GM21786 (cell line): ENCODE results near the gene PWWP2B.
"Not testable (repeated sequence)": the region's sequence is repeated elsewhere in the genome, so short reads cannot be mapped to it uniquely, and the experiment has no call there.

Experiments used
- ATAC-seq: cut with Tn5 transposase; IDR thresholded peaks from one replicate; pipeline ENCODE4 v1.9.1; 2021; ENCODE audit not compliant: unreplicated experiment

PWWP2B gene

DNA sequence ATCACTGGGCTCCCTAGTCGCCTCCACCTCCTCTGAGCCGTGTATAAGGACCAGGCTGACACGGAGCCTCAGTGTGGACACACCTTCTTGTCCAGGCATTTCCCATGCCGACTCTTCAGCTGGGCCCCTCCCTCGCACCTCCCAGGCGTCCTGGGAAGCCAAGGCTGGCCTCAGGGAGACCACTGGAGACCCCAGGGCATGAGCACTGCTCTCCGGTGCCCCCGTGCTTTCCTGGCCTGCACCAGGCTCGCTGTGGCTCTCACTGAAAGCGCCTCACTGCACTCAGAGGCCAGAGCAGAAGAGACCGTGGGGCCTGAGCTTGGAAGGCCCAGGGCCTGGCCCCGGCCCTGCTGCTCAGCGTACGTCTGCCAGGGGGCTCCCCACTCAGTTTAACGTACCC lies 33.6 kb upstream of the PWWP2B start:
- no peak for ATAC-seq

DNA sequence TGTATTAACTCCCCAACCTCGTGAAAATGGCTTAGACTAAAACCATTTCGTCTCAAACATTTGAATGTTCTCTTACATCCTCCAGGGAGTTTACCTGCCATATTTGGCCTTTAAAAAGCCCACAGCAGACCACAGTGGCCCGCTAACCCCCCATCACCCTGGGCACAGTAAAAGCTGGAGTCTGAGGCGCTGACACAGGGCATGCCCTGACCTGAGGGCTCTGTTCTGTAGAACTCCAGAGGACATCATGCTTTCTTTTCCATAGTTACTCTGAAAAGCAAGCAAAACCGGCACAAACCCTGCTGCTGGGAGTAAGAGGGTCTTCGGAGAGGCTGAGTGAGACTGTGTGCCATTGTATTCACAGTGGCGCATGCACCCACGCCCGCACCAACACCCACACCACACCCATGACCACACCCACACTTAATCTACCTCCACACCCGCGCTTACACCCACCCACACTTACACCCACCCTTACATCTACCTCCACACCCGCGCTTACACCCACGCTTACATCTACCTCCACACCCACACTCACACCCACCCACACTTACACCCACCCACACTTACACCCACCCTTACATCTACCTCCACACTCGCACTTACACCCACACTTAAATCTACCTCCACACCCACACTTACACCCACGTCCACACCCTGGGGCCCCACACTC lies 32.9 kb upstream of the PWWP2B start:
- ATAC-seq: no peak

DNA sequence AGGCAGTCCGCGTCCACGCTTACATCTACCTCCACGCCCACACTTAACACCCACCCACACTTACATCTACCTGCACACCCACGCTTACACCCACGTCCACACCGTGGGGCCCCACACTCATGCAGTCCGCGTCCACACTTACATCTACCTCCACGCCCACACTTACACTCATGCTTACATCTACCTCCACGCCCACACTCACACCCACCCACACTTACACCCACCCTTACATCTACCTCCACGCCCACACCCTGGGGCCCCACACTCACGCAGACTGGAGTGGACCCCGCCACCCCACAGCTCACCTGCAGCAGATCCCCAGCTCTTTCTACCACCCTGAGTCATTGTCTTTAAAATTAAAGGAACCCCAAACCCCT lies 32.4 kb upstream of the PWWP2B start:
- no peak for ATAC-seq

DNA sequence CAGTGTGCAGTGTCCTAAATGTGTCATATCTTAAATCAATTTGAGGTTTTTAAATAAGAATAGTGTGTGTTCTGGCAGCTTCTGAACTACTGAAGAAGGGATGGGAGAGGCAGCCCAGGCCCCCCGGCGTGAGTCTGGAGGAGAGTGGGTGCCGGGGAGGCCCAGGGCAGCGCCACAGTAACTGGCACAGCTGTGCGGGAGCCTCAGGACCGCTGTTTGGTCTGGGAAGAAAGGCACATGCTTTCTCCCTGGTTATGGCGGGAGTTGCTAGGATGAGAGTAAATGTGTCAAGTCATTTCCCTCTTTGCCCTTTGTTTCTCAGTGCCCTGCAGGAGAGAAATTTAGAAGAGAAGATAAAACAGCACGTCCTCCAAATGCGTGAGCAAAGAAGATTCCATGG lies 31.9 kb upstream of the PWWP2B start:
- ATAC-seq: no peak

DNA sequence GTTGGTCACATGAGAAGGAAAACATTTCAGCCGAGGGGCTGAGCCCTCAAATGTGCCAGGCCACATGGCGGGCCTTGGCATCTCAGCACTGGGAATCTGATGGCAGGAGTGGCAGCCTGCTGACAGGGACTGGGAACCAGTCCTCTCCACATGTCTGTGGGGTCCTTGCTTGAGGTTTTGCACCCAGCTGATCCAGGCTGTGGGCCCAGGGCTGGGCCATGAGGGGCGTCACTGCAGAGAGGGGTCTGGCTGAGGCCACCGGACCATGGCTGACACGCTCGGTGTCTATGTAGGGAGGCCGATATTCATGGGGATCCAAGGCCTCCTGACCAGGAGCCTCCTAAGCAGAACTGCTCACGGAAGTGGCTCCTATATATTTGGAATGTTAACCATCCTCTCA lies 31.0 kb upstream of the PWWP2B start:
- no peak for ATAC-seq

DNA sequence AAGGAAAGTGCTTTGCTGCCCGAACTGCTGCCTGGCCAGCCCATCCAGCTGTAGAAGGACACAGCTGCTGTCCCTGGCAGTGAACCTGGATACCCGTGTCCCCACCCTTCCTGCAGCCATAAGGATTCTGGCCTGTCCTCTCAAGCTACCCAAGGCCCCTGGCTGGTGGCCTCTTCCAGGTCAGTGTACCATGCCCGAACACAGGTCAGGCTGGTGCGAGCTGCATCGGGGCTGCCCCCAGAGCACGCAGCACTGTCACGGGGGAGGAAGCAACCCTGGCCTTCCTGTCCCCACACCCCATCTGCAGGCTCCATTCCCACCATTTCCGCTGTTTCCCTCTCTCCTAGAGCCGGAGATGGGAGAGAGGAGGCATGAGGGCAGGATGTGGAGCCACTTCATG lies 30.5 kb upstream of the PWWP2B start:
- no peak for ATAC-seq

DNA sequence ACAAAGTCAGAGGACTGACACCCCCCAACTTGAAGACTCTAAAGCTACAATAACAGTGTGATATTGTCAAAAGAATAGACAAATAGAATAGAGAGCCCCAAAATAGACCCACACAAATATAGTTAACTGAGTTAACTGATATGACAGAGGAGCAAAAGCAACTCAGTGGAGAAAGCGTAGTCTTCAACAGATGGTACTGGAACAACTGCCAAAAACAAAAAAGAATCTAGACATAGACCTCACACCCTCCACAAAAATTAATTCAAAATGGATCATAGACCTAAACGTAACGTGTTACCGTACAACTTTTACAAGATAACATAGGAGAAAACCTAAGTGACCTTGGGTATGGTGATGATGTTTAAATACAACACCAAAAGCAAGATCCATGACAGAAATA lies 28.6 kb upstream of the PWWP2B start:
- no peak for ATAC-seq

DNA sequence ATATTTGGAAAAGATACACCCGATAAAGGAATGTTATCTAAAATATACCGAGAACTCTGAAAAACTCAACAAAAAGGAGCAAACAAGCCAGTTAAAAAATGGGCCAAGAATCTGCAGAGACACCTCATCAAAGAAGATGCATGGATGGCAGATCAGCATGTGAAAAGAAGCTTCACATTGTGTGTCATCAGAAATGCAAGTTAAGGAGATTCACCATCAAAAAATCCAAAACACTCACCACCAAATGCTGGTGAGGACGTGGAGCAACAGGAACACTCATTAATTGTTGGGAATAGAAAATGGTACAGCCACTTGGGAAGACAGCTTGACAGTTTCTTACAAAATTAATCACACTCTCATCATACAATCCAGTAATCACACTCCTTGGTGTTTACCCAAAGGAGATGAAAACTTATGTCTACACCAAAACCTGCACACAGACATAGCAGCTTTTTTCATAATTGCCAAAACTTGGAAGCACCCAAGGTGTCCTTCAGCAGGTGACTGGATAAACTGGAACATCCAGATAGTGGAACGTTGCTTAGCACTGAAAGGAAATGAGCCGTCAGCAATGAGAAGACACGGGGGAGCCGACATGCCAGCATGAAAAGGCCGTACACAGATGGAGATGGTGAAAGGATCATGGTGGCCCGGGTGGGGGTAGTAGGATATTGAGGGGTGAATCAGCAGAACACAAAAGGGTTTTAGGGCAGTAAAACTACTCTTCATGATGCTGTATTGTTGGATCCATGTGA lies 27.9 kb upstream of the PWWP2B start:
- no peak for ATAC-seq

DNA sequence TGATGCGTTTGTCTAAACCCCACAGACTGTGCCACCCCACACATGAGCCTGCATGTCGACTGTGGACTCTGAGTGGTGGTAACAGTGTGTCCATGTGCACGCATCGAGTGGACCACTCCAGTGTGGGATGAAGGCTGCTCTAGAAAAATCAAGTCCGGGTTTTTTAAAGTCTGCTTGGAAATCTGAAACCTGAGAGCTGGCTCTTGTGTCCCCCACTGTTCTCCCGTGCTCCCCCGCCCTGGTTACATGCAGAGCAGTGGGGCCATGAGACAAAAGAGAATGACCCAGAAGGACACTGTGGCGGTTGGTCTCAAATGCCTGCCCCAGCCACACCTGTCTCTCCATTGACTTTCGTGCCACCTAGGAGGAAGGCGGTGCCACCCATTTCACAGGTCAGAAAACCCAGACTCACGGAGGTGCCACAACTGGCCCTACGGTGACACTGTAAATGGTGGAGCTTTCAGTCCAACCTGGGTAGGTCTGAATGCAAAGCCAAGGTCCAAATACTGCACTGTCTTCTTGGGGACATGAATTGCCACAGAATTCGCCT lies 27.3 kb upstream of the PWWP2B start:
- no peak for ATAC-seq

DNA sequence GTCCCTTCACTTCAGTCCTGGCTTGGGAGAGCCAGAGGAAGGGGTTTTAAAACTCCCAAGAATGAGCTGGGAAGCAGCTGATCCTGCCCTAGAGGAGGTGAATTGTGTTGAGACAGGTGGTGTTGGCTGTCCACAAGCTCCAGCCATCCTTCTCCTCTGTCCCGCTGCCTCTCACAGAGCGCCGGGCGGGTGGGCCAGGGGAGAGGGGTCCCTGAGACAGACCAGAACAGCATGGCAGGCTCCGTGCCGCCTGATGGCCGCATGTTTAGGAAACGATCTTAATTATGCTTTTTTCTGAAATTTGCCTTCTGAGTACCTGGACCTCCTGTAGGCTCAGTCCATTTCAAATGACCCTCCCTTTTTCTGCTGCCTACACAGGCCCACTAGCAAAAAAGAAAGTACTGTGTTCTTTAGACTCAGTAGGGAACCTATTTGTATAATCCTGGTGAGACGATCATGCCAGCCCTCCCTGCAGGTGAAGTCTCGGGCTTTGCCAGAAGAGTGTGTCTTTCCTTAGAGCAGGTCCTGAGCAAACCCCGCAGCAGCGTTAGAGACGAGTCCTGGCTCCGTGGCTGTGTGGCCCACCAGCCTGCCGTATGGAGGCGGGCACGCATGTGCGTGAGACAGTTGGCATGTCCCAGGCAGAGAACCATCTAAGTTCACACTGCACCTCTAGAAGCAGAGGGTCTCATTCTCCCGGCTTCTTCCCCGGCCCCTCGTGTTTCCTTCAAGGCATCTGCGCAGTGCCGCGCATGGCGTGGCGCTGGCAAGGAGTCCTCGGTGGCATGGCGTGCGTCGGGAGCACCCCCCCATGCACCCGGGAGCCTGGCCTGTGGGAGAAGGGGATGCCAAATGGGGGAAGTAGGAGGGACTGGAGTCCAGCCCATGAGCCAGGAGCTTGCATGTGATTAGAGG lies 26.3 kb upstream of the PWWP2B start:
- ATAC-seq: no peak

DNA sequence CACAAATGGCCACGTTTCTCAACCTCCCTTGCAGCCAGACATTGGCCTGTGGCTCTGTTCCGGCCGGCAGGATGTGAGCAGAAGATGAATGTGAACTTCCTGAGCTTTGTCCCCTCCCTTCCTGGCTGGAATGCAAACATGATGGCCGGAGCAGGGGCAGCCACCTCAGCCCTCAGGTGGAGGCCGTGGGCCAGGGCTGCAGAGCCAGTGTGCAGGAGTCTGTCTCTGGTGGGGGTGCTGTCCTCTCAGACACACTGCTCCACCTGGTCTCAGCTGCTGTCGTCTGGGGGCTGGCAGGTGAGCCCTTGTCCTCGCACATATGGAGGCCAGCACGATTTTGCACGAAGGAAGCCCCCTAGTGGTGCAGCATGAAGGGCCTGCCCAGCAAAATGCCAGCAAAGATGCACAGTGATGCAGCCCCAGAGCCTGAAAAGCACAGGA lies 25.3 kb upstream of the PWWP2B start:
- no peak for ATAC-seq

DNA sequence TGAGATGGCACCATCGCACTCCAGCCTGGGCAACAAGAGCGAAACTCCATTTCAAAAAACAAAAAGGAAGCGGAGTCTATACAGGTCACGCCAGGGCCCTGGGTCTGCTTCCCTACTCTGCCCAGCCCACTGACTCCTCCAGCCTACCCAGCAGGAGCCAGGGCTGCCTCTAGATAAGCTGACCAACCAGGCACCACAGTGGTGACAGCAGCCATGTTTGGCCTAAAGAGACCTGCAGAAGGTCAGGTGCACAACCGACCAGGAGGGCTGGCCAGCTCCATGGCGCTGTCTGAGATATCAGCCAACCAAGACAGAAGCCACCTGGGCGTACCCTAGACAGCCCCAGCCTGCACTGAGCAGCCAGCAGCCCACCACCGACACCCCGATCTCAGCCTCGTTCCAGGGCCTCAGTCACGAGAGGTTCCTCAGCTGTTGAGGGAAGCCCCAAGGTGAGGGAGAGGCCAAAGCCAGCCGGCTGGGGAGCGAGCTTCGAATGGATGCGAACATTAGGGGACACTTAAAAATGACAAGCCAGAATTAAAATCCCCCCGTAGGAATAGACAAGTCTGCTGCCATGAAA lies 24.4 kb upstream of the PWWP2B start:
- no peak for ATAC-seq

DNA sequence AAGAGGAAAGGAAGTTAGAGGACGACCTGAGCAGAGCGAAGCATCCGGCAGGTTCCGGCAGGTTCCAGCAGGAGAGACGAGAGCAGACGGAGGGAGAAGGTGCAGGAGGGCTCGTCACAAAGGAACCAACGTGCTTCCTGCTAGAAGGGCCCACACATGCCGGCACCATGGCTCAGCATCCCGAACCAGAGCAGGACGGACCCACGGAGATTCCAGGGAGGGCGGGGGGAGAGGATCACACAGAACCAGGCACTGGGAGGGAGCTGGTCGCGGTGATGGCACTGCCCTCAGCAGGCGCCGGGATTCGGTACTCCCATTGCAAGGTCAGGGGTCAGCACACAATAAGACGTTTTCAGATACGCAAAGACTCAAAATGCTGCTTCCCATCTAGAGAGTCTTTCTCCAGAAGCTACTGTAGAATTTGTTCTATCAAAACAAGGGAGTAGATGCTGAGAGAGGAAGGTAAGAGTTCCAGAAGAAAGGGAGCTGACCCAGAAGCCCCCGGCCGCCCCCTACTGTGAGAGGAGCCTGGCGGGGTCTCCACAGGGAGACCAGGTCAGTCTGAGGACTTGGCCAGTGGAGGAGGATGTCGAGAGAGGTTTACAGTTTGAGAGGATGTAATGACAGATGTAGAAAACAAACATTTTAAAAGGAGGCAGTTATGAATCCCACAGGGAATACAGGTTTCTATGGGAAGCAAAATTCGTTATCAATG lies 23.6 kb upstream of the PWWP2B start:
- ATAC-seq: no peak

DNA sequence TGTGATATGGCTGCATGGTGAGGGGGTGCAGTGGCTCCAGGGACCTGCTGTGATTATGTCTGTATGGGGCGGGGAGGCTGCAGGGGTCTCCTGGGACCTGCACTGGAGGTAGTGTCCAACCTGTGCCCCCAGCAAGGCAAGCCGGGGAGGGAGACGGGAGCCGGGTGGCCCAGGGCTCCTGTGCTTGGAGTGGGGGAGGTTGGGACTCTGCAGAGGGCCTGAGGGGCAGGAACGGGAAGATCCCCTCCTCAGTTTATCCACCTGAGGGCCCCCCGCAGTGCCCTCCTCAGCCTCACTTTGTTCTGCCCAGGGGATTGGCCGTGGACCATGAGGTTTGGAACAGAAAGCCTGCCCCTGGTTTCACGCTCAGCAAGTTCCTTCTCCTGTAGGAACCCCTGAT lies 22.8 kb upstream of the PWWP2B start:
- ATAC-seq: no peak

DNA sequence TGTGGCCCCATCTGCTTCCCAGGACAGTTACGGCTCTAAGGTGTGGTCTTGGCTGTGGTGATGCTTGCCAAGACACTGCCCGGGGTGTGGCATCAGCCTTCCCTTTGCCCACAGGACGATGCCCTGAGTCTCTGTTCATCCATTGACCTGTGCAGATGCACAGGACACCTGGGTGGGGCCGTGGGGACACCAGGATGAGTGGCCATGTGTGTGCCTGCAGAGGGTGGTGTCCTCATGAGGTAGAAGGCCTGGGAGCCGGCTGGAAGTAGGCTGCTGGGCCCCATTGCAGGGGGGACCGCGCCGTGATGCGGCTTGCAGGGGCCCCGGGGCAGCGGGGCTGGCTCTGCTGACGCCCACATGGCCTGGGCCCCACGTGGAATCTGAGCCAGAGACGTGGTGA lies 22.4 kb upstream of the PWWP2B start:
- ATAC-seq: no peak

DNA sequence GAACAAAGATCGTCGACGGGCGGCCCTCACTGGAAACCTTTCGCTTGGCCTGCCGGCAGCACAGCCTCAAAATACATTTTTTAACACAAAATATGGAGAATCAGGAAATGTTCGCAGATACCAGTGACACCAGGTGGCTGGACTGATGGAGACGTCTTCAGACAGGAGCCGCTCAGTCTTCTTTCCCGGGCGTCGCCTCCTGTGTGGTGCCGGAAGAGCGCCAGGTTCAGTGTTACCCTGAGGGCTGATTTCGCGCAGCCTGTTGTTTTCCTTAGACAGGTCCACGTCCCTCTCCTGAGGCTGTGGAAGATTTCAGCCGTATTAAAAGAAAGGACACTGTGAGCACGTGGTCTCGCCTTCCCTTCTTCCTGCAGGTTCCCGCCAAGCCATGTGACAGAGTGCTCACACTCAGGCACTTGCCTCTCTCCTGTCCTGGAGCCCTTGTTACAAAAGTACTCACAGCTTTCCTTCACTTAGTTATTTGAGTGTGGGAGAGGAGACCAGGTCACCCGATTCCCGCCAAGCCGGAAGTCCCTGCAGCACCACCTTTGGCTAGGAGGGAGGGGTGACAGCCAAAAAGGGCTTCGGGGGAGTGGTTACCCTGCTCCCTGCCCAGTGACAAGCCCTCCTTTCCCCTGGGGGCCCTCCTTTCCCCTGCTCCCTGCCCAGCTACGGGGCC lies 21.7 kb upstream of the PWWP2B start:
- no peak for ATAC-seq

DNA sequence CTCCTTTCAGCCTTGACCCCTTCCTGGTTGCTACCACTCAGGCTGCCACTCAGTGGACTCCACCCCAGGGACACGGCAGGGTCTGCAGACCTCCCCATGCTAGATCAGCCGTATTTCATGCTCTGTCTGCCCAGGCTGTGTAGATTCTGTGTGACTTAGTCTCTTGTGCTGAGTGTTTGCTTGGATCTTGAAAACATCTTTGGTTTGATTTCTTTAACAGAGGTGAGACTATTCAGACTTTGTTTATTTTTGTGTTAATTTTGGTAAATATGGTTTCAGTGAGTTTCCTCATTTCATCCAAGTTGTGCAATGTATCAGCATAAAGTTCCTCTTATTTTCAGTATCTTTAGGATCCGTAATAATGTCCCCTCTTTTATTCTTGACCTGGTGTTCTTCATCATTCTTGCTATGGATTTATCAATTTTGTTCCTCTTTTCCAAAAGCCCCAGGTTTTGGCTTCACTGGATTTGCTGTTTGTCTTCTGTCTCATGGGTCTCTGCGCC lies 21.2 kb upstream of the PWWP2B start:
- ATAC-seq: no peak

DNA sequence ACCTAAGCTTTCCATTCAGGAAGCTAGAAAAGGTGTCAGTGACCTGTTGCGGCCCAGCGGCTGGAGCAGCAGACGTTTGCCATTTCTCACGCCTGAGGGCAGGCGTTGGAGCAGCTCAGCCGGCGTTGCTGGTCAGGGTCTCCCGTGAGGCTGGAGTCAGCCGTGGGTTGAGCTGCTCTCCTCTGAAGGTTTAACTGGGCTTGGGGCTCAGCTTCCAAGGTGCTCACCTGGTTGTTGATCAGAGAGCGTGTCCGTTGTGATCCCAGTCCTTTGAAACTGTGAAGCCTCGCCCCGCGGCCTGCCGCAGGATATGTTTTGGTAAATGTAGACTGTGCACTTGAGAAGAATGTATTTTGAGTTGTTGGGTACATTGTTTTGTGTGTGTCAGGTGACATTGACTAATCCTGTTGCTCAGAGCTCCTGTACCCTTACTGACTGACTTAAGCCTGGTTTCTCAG lies 20.6 kb upstream of the PWWP2B start:
- ATAC-seq: no peak

DNA sequence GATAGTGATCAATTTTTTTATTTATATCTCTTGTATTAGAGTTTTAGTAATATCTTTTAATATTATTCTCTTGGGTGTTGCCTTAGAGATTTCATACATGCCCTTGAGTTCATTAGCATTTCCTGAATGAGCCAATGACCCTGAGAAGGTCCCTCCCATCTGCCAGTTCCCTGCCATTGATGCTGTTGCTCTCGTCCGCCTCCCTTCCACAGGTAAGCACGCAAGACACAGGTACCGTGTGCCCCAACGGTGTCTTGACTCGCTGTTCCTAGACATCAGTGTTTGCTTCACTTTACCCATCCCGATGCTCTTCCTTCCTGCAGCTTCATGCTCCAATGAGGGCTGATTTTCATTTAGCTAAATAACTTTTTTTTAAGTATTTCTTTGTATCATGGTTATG lies 19.7 kb upstream of the PWWP2B start:
- ATAC-seq: no peak

DNA sequence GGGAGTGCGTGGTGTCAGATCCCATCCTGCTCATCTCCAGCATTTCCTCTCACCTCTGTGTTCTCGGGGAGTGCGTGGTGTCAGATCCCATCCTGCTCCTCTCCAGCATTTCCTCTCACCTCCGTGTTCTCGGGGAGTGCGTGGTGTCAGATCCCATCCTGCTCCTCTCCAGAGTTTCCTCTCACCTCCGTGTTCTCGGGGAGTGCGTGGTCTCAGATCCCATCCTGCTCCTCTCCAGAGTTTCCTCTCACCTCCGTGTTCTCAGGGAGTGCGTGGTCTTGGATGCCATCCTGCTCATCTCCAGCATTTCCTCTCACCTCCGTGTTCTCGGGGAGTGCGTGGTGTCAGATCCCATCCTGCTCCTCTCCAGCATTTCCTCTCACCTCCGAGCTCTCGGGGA lies 18.0 kb upstream of the PWWP2B start:
- not testable (repeated sequence) for ATAC-seq
